Medulla oblongata (tissue), 1 donor: ENCODE results near the gene GPR55.
A peak's percentile ranks its signal among the peaks of the same experiment; 100 is the strongest.

ENCODE experiments used
- DNase-seq: peaks from one replicate; pipeline ENCODE4 v3.0.0-alpha.2; 2015; ENCODE audit errors: extremely low spot score

GPR55 gene

DNA sequence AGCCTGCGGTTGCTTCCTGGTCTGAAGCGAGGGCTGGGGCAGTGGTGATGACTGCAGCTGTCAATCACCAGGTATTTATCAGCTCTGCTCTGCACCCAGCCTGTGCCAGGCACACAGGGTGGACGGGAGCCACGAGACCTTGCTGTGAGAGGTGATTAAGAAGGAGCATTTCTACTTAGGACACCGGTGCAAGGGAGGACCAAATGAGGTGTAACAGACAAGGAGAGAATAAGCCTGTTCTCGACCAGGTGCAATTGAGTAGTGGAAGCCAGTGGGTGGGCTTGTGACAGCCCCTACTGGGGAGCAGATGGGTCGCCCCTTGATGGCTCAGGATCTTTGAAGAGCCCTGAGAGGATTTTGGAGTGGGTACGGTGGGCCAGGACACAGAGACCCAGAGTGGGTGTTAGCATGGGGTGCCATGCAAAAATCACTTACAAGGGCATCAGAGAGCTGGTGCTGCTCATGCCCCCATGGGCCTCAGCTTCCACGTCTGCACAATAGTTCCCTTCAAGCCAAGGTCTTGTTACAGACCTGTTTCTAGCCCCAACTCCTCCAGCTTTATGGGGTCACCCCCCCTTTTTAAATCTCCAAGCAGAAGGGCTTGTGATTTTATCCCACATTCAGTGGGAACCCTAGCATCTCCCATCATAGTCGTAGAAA is 24.6 kb downstream of the GPR55 start:
- DNase-seq: no peak

DNA sequence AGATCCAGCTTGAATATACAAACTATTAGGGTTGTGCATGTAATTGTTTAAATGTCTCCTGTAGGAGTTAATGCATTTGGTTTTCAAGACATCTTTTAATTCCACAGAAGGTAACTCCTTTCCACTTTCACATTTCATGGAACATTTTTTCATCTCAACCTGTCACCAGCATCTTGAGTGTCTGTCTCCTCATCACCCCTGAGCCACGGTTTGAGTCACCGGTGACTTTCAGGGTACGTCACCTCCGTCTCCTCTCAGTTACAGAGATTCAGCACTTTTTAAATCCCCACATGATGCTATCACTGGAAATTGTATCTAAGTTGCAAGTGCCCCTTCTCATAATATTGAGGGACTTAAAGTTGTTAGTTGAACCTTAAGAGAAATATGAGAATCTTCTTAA is 25.3 kb downstream of the GPR55 start:
- DNase-seq: no peak

DNA sequence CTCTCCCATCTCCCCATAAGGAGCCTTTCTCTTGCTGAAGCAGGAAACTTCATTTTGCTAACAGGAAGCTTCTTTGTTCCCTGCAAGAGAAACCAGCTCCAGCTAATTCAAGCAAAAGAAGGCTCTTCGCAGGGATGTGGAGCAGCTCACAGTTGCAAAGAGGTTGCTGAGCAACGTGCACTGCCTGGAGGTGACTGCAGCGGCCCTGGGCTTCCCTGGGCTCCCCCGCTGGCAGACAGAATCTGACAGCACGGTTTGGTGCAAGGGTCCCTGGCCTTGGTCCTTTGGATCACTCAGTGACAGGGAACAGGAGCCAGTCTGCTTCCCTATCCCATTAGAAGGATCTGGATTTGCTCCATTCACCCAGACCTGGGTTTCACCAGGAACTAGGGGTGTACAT is 25.8 kb downstream of the GPR55 start:
- peak; percentile 56 for DNase-seq

DNA sequence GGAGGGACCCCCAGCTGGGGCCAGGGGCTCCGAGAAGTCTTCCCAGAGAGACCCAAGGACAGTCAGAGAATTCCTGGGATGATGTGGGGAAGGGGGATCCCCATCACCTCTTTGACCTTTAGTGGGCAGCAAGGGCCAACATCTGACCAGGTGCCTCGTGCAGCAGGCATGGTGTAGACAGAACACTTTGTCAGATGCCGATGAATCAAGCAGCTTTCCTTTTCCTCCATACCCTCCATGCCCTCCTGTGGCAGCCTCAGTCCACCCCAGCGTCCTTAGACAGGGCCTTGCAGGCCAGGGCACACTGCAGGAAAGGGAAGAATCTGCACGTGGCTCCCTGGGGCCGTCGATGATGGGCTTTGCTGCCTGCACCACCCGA is 26.3 kb downstream of the GPR55 start:
- DNase-seq: no peak

DNA sequence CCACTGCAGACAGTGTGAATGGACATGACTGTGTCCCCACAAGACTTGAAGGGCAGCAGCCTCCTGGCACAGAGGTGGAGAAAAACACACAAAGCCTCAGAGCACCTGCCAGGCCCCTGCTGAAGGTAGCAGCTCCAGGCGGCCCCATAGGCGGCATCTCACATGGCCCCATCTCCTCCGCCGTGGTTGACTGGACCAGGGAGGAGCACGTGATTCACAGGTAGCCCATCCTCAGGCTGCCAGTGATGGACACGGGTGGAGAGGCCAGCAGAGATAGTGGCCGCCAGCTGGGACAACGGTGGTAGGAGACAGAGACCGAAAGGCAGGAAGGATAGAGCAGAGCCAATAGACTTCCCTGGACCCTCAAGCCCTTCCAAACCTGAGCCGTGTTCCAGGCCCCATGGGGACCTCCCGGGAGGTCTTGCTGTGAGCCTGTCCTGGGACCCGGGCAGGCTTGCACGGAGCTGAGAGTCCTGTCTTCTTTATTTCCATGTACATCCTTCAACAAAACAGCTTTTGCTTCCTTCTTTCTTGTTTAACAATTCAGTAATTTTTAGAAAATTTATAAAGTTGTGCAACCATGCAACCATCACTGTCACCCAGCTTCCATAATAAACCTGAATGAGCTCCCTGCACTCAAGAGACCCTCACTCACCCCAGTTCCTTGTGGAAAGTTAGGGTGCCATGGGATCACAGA is 26.9 kb downstream of the GPR55 start:
- DNase-seq: no peak

DNA sequence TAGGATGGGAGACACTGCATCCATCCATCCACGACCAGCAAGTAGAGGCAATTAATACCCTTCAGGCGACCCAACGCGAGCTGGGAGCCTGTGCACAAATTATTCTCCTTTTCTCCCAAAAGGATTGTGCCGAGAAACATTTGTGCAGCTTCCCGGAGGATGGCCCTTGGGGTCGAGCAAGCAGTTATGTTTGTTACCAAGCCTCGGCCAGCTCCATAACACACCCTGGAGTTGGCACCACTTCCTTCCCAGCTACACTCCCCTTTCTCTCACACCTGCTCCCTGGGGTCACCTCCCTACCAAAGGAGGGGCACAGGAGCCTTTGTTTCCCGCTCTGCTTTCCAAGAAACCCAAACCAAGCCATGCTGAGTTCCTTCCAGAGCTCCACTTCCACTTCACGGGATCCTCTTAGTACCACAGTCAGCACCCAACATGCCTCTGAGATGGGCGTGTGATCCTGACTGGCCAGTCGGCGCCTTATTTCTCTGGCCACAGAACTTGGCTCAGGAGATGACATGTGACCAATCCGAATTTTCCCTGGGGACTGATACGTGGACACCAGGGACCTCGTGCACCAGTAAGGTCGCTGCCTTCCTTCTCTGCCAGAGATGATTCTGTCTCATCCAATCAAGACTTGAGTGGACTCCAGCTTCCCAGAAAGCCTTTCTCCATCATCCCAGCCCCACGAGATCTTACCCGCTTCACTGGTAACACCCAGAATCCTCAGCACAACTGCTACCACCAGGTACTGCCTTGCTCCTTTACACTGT is 28.5 kb downstream of the GPR55 start:
- DNase-seq: no peak

DNA sequence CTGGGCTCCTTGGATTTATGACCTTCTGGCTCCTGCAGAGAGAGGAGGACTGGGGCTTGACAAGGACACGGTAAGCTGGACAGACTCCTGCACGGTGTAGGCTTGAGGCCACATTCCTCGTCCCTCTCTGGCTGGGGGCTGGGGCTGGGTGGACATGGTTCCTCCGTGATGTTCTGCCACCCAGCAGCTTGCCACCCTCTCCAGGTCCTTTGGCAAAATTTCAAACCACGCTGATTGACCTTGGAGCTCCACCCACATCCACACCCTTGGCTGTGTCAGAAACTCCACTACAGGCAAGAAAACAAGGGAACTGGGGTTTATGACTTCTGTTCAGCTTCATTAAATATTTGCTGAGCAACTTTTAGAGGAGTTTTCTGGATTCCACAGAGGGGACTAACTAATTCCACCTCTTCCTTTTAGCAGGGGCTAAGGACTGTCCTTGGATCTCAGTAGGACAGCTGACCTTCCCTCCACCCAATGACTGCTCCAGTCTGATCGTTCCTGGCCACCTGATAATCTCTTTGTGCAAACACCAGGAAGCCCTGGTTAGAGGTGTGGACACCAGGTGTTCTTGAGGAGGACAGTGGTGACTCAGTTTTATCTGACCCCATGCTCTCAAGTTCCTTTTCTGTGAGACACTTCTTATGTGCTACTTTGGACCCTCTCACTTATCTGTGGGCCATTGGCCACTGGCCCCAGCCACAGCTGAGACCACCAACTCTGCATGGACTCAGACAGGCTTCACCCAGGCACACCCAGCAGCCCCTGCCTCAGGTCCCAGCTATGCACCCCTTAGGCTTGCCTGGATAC is 29.3 kb downstream of the GPR55 start:
- DNase-seq: no peak

DNA sequence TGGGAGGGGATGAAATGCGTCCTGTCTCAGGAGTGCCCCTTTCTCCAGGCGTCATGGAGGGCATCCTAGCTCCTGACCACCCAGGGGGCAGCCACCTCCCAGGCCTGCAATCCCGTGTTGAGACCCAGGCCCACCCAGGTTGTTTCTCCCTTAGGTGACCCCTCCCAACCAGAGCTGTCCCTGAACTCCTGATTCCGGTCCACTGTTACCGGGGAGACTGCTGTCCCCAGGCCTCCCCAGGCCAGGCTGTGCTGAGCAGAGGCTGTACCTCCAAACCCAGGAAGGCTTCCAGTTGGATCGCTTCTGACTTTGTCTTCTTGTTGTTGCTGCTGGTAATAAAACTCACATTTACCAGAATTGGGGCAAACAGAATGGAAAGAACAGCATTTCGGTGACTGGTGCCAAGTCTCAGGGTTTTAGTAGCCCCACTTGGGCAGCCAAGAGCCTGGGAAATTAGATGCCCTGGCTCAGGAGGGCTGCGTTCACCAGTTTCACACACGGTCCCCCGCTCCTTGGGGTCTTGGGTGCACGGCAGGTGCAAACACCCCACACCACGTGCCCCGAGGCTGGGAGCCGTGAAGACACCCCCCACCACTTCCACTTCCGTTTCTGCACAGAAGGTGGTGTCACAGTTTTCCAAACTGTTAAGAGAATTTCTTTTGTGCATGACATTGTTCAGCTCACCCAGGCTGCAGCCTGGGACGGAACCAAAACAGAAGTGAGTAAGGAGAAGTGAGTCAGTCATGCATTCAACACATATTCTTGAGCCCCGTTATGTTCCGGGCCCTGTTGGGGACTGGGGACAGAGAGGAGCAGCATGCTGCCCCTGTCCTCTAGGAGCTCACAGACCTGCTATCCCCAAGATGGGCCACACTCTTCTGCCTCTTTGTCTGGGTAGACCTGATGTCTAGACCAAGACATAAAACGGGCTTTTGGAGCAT is 30.9 kb downstream of the GPR55 start:
- DNase-seq: peak; percentile 72

DNA sequence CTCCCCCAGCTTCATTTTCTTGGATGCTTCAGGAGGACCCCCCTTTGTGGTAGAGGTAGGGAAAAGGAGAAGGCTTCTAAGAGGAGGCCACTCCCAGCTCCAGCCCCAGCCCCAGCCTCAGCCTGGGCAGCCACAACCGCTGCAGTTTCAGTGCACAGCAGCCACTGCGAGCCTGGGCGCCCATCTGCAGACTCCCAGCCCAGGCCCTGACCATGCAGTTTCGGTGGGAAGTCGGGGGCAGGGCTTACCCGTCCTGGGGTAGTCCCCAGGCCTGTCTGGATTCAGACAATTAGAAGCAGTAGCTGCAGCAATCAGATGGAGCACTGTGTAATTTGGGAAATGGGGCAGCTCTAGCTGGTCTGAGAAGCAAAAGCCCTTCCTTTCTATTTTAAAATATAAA is 31.7 kb downstream of the GPR55 start:
- DNase-seq: no peak

DNA sequence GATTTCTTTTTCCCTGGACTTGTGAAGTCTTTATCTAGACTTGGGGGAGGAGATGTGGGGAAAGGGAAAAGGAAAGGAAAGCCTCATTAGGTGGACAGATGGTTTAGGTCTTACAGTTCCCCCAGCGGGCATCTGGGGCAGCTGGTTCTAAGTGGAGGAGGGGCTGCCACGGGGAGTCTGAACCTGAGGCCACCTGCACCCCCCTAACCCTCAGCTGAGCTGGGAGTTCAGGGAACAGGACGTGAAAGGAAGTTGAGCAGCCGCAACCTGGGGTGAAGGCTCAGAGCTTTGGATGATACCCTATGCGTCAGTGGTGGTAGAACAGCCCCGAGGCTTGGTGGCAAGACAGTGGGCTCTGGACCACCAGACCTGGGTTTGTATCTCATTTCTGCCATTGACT is 33.5 kb downstream of the GPR55 start:
- no peak for DNase-seq

DNA sequence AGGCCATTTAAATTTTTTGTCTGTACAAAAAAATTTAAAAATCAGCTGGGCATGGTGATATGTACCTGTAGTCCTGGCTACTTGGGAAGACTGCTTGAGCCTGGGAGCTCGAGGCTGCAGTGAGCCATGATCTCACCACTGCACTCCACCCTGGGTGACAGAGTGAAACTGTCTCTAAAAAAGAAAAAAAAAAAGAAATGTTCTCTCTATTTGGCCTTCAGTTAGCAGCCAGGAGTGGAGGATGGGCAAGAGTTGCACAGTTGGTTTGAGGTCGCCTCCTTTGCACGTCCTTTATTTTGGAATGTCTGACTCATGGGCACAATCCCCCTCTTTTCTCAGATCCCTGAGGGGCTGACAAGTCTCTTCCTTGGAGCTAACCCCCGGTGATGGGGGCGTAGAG is 34.0 kb downstream of the GPR55 start:
- no peak for DNase-seq

DNA sequence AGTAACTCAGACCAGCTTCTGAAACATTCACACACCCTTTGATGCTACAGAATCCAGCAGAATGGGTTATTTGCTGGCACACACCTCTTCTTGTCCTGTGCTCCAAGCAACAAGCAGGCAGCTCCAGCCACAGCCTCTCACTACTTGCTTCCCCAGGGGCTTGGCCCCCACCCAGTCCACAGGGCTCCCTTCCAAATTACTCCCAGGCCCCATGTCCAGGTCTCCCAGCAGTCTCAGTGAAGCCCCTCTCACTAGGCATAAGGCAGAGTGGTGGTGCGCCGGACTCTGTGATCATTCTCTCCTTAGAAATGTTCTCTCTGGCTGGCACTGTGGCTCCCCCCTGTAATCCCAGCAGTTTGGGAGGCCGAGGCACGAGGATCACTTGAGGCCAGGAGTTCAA is 34.4 kb downstream of the GPR55 start:
- peak; percentile 50 for DNase-seq

DNA sequence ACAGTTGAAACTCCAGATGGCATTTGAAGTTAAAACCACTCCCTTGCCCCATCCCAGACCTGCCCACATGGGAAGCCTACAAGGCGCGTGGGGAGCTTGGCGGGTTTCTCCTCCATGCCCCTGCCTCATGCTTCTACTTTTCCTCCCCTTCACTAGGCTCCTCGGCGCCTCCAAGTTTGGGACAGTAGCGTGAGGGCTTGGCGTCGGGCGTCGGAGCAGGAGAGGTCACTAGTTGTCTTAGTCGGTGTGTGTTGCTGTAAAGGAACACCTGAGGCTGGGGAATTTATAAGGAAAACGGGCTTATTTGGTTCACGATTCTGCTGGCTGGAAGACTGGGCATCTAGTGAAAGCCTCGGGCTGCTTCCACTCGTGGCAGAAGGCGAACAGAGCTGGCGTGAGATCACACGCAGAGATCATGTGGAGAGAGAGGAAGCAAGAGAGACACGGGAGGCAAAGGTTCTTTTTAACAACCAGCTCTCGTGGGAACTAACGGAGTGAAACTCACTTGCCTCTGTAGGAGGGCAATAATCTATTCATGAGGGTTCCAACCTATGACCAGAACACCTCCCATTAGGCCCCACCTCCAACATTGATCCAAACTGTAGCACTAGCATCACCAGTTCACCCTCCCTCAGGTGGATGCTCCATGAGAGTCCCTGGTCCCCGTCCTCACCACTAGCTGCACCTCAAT is 35.0 kb downstream of the GPR55 start:
- DNase-seq: no peak

DNA sequence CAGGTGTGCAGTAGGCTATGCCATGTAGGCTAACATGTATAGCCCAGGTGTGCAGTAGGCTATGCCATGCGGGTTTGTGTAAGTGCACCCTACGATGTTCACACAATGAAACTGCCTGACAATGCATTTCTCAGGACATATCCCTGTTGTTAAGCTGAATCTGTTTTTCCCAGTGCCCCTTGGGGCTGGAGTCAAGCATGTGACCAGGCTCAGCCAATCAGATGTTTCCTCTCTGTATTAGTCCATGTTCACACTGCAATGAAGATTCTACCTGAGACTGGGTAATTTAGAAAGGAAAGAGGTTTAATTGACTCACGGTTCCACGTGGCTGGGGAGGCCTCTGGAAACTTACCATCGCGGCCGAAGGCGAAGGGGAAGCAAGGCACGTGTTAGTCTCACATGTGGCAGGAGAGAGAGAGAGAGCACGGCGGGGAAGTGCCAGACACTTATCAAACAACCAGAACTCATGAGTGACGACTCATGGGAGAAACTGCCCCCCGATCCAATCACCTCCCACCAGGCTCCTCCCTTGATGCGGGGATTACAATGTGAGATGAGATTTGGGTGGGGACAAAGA is 36.1 kb downstream of the GPR55 start:
- no peak for DNase-seq

DNA sequence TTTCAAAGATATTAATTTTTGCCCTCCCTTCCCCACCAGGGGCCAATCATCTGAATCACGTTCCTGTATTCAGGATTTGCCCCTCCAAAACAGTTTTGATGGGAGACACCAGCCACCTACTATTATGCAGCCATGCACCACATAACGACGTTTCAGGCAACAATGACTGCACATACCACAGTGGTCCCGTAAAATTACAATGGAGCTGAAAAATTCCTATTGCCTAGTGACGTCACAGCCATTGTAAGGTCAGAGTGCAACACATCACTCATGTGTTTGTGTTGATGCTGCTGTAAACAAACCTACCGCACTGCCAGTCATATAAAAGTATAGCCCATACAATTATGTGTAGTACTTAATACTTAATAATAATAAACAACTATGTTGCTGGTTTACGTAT is 37.7 kb downstream of the GPR55 start:
- DNase-seq: no peak

DNA sequence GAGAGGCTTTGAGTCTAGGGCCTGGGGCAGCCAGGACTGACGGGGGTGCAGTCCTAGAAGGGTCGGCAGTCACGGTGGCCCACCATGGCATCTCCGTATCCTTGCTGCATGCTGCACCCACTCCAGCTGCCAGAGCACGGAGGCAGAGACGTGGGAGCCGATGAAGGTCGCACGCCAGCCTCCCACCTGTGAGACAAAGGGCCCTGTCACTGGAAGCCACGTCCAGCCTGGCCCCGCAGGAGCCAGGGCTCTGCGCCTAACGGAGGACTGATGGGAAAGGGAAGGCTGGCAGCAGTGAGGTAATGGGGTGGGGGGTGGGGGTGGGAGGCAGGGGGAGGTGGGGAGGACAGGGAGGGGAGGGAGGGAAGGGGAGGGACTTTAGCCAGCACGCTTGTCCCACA is 38.4 kb downstream of the GPR55 start:
- DNase-seq: no peak

DNA sequence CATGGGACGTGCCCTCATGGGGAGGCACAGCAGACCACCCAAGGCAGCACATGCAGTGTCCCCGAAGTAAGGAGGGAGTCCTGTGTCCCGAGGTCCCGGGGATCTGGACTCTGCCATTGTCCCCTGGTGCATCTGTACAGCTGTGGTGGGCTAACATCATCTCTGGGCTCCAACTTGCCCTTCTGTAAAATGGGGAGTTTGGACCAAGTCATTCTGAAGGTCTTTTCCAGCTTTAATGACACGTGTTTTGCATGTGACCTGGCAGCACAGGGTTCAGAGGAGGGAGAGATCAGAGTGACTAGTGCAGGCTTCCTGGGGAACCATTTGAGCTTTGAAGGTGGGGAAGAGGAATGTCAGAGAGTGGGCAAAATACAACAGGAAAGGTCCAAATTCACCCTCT is 38.8 kb downstream of the GPR55 start:
- DNase-seq: no peak

DNA sequence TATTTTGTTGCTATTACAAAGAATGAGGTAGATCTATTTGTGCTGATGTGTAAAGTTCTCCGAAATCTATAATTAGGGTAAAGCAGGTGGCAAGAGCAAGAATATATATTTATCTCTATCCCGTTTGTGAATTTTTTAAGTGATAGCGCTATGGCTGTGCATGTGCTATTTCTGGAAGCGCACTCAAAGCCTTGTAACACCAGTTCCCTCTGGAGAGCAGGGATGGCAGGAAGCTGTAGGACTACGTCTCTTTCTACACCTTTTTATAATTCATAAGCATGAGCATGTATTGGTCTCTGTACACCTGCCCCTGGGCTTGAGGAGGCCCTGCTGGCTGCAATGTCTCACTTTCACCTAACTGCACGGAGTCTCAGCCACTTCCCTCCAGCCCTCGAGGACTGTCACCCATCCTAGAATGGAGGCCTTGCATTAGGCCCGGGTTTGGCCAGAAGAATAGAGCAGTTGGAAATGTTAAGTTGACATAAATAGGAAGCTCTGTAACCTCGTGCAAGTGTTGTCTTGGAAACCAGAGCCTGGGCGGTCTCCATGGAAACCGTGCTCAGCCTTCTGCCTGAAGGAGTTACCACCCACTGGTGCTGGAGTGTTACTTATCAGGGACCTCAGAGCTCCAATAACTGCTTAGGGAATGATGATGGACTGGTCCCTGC is 39.4 kb downstream of the GPR55 start:
- DNase-seq: peak; percentile 53

DNA sequence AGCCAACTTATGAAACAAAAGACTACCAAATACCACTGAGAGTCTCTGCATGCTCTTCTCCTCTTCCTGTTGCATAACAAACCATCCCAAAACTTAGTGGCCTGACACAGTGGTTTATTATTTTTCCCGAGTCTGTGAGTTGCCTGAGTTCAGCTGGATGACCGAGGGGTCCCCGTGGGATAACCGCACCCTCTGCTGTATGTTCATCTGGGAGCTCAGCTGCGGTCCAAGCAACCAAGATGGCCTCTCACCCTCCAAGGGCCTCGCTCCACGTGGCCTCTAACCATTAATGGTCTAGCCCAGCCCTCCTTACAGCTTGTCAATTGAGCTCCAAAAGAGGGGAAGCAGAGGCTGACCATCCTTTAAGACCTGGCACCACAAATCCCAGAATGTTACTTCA is 43.2 kb downstream of the GPR55 start:
- no peak for DNase-seq

DNA sequence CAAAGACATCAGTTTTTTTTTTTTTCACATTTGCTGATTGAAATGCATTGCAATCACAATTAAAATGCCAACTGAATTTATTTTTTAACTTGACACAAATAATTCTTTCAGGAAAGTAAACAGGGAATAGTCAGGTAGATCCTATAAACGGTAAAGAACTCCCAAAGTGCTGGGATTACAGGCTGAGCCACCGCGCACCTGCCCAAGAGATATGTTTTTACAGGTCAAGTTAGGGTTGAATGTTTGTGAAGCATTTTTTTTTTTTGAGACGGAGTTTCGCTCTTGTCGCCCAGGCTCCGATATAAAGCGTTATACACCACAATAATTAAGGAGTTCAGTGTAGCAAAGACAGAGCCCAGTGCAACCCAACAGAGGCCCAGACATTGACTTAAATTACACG is 45.2 kb downstream of the GPR55 start:
- DNase-seq: no peak
